Ascending aorta (tissue), 2 donors: ENCODE data around the gene CIAO2B. TPM values are rescaled to one million over a fixed set of nuclear protein-coding genes. Genes with fewer than 3 reads are reported as not detected.

Experiments
- DNase-seq, 2 donors: peaks; one replicate each; pipeline ENCODE4 v3.0.0-alpha.2; 2019; ENCODE audit warnings: low spot score in 2 of 2
- H3K27ac ChIP-seq, 2 donors: fragments of 200-600 bp; sonication (generic); one replicate each; pipeline ENCODE4 v1.5.1; 2016 to 2017; ENCODE audit warnings: mild to moderate bottlenecking in 1 of 2
- H3K27me3 ChIP-seq: fragments of 200-600 bp; sonication (generic); one replicate; pipeline ENCODE4 v1.5.1; 2017
- H3K36me3 ChIP-seq, 2 donors: fragments of 200-600 bp; sonication (generic); one replicate each; pipeline ENCODE4 v1.5.1; 2016
- H3K4me1 ChIP-seq, 2 donors: fragments of 200-600 bp; sonication (generic); one replicate each; pipeline ENCODE4 v1.5.1; 2016 to 2017; ENCODE audit warnings: mild to moderate bottlenecking in 1 of 2
- H3K4me3 ChIP-seq, 2 donors: fragments of 200-600 bp; sonication (generic); one replicate each; pipeline ENCODE4 v1.5.1; 2016 to 2017; ENCODE audit warnings: mild to moderate bottlenecking in 1 of 2
- H3K9me3 ChIP-seq, 2 donors: fragments of 200-600 bp; sonication (generic); one replicate each; pipeline ENCODE4 v1.5.1; 2016
- CTCF ChIP-seq, 3 experiments: fragments of 200-600 bp in 2 of 3; fragments of 450-650 bp in 1 of 3; sonication (generic) in 2 of 3; IDR thresholded peaks; one replicate each; pipeline ENCODE4 v1.5.1; 2016 to 2019; ENCODE audit warnings: antibody characterized with exemption in 3 of 3, mild to moderate bottlenecking in 1 of 3, moderate library complexity in 1 of 3
- intact Hi-C: fragments of 100-400 bp; cut with DNase I; formaldehyde crosslinking; loops from one replicate; pipeline ENCODE4 v1.15.1; 2023
- total RNA-seq: library from RNA; depleted of rRNA; stranded (reverse); fragments of >200 nt; gene quantifications from one replicate; pipeline ENCODE4 v1.1.0, GENCODE V29; 2016

CIAO2B gene
- total RNA-seq, 1 donor from 2014 or later = 255 TPM

DNA sequence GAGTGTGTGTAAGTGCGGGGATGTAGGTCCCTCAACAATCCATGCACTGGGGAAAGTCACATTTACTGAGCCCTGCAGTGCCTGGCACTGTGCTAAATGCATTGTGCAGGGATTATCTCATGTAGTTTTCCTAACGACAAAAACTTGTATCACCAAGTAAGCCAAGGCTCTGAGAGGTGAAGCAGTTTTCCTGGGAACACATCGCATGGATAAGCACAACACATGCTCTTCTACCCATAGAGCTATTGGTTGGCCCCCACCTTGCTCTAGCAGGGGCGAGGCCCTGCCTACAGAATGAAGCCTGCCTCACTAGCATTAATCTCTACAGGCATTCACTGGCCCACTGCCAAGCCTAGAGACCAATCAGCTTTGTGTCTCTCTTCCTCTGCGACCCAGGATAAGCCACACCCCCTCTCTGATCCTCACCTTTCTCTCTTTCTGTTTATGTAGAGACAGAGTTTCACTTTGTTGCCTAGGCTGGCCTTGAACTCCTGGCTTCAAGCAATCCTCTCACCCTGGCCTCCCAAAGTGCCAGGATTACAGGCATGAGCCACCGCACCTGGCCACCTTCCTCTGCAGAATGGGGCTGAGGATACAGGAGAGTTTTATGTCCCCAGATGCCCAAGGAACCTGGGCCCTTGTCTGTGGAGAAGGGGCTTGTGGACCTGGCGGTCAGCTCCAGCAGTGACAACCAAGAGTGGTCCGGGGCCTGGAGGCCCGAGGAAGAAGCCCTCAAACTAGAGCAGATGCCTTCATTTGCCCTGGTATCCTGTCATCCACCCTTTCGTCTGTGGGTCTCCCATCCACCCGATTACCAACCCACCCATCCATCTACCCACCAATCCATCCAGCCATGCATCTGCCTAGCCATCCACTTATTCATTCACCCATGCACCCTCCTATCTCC, 28.3 kb downstream of the CIAO2B start:
- peak overlapping the region; percentile 90 to 92 for H3K27ac ChIP-seq
- TF ChIP-seq CTCF (IDR thresholded peaks at IDR 0.05) = no peak
- no peaks in the 10 kb centered on the region for H3K9me3 ChIP-seq
- no peak overlapping the region for H3K4me3 ChIP-seq
- H3K27me3 ChIP-seq = no peaks in the 10 kb centered on the region
- DNase-seq = no peak
- intact Hi-C loops = no loop called here
- H3K36me3 ChIP-seq = no peaks in the 10 kb centered on the region
- H3K4me1 ChIP-seq = peaks cover 26 to 45% of the 10 kb centered on the region in 2 donors

- H3K4me3 ChIP-seq = no peak overlapping the region
- H3K27me3 ChIP-seq = no peaks in the 10 kb centered on the region
- peak overlapping the region; percentile 90 to 92 for H3K27ac ChIP-seq
- H3K4me1 ChIP-seq = peaks cover 31 to 53% of the 10 kb centered on the region in 2 donors
- intact Hi-C loops = no loop called here
- no peaks in the 10 kb centered on the region for H3K9me3 ChIP-seq
- no peak for DNase-seq
- TF ChIP-seq CTCF (IDR thresholded peaks at IDR 0.05) = no peak
- H3K36me3 ChIP-seq = no peaks in the 10 kb centered on the region
Observed at GRCh38 chr16:66904846-66905632, 29.2 kb downstream of the CIAO2B start.

DNA sequence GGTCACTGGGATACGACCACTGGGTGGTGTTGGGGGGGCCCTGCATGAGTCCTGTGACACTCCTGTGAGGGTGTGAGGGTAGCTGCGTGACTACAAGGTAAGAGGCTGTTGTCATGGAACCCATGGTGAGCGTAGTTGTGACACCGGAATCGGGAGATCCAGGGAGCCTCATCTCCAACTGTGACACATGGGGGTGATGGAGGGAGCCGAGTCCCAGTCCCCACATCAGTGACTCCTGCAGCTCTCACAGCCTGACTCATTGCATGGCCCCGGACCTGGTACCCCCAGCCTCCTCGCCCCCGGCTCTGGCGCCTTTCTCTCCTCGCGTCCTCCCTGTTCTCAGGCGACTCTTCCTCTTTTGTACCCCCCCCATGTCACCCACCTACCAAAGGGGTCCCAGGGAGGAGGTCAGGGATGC, 29.8 kb downstream of the CIAO2B start:
- Histone ChIP-seq H3K27ac (peak overlapping the region; percentile 90 to 92), H3K36me3 (no peaks in the 10 kb centered on the region), H3K9me3 (no peaks in the 10 kb centered on the region), H3K4me1 (peaks cover 37 to 59% of the 10 kb centered on the region in 2 donors), H3K4me3 (no peak overlapping the region), H3K27me3 (no peaks in the 10 kb centered on the region)
- DNase-seq = no peak
- no peak for TF ChIP-seq CTCF (IDR thresholded peaks at IDR 0.05)
- intact Hi-C loops = no loop called here

DNA sequence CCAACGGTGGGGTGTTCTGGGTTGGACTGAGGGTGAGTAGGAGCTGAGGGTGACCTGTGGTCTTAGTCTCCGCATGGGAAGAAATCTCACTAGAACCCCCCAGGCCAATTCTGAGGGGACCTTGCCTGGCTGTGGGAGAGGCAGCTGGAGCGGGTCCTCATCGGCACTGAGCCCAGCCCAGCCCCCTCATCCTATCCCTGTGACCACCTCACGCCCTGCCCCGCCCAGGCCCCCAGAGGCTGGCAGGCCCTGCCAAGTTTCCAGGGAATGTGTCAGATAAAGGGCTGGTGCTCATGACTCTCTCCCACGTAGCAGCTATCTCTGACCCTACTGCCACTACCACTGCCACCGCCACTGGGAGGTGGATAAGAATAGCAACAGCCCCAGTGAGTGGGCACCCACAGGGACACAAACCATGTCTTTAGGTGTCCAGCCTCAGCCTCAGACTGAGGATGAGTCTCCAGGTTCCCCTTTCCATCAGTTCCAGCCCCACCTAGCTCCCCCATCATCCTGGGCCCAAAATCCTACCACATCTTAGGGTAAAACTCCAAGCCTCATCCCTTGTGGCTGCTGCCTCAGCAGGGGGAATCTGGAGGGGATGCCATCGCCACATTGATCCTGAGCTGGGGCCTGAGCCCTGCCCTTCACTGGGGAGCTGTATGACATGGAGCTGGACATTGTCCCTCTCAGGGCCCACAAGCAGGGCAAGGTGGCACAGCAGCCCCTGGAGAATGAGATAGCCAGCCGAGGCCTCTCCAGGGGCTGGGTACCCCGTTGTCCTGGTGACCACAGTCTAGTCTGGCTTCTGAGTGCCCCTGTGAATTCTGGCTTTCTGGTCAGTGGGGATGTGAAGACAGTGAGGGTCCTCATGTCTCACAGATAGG, 30.4 kb downstream of the CIAO2B start:
- peaks cover 41 to 66% of the 10 kb centered on the region in 2 donors for H3K4me1 ChIP-seq
- no peak for TF ChIP-seq CTCF (IDR thresholded peaks at IDR 0.05)
- no peak for DNase-seq
- H3K4me3 ChIP-seq = no peak overlapping the region
- intact Hi-C loops = no loop called here
- peak overlapping the region; percentile 90 to 92 for H3K27ac ChIP-seq
- no peaks in the 10 kb centered on the region for H3K36me3 ChIP-seq
- H3K9me3 ChIP-seq = no peaks in the 10 kb centered on the region
- no peaks in the 10 kb centered on the region for H3K27me3 ChIP-seq
